Panc1 (cell line): Measurements from ENCODE around the gene CNTN4. TPM values are rescaled to one million over a fixed set of nuclear protein-coding genes. Genes with fewer than 3 reads are reported as not detected.

Source experiments
- ATAC-seq: fragments of 200-7000 bp; cut with Tn5 transposase; 2 replicates; pipeline ENCODE4 v1.9.1; 2020; ENCODE audit warnings: mild to moderate bottlenecking, moderate library complexity
- BruUV-seq: library from RNA; stranded (reverse); fragments of 400-500 nt; replicated peaks from 2 replicates; lab custom pipeline; 2021; lab: Mats Ljungman, UMichigan
- CTCF ChIA-PET: fragments of 300-600 bp; sonication (Branson Sonifier 250); formaldehyde crosslinking; loops from one replicate; lab custom pipeline; 2022; ENCODE audit warnings: antibody characterized with exemption; lab: Charles Lee
- POLR2A ChIA-PET: fragments of 300-600 bp; sonication (Branson Sonifier 250); formaldehyde crosslinking; loops from one replicate; lab custom pipeline; 2022; ENCODE audit warnings: antibody characterized with exemption; lab: Charles Lee
- DNase-seq: peaks from one replicate; pipeline ENCODE4 v3.0.0-alpha.2; 2010; ENCODE audit warnings: low read depth, low spot score
- H3K27ac ChIP-seq: 2 replicates; pipeline ENCODE4 v1.5.1; 2011; ENCODE audit warnings: mild to moderate bottlenecking, low read length, inconsistent platforms
- H3K27me3 ChIP-seq: fragments of 200-500 bp; sonication (Bioruptor generic); 2 replicates; pipeline ENCODE4 v1.6.0; 2014; ENCODE audit warnings: low read length, inconsistent platforms; ENCODE audit not compliant: control insufficient read depth, insufficient read depth
- H3K36me3 ChIP-seq: fragments of 200-500 bp; sonication (Bioruptor generic); 2 replicates; pipeline ENCODE4 v1.5.1; 2014; ENCODE audit warnings: inconsistent platforms, mild to moderate bottlenecking, low read length, moderate library complexity; ENCODE audit not compliant: control insufficient read depth, insufficient read depth
- H3K4me1 ChIP-seq: 2 replicates; pipeline ENCODE4 v1.5.1; 2011; ENCODE audit warnings: inconsistent platforms, mild to moderate bottlenecking, low read length, moderate library complexity; ENCODE audit not compliant: control insufficient read depth, insufficient read depth
- H3K4me3 ChIP-seq, 2 experiments: 2 replicates each; pipeline ENCODE4 v1.5.1; 2011 to 2012; ENCODE audit warnings: low read depth in 2 of 2, low read length in 2 of 2, mild to moderate bottlenecking in 2 of 2, inconsistent platforms in 1 of 2, moderate library complexity in 1 of 2
- H3K9me3 ChIP-seq: fragments of 200-500 bp; sonication (Bioruptor generic); 2 replicates; pipeline ENCODE4 v1.5.1; 2014; ENCODE audit warnings: low read depth, mild to moderate bottlenecking, inconsistent platforms, low read length, moderate library complexity; ENCODE audit not compliant: control insufficient read depth, insufficient read depth
- CTCF ChIP-seq: fragments of 450-650 bp; IDR thresholded peaks from 2 replicates; pipeline ENCODE4 v1.5.1; 2017; ENCODE audit warnings: mild to moderate bottlenecking
- POLR2AphosphoS5 ChIP-seq: IDR thresholded peaks from 2 replicates; pipeline ENCODE4 v1.6.1; 2012; ENCODE audit warnings: mild to moderate bottlenecking, low read depth, low read length, moderate library complexity
- REST ChIP-seq, 2 experiments: IDR thresholded peaks; 2 replicates each; pipeline ENCODE4 v1.6.1; 2011 to 2012; ENCODE audit warnings: low read depth in 2 of 2, control low read depth in 1 of 2, low read length in 1 of 2, mild to moderate bottlenecking in 1 of 2, moderate library complexity in 1 of 2; ENCODE audit not compliant: insufficient read depth in 1 of 2
- SIN3A ChIP-seq: IDR thresholded peaks from 2 replicates; pipeline ENCODE4 v1.6.1; 2012; ENCODE audit warnings: low read depth, mild to moderate bottlenecking, low read length, moderate library complexity, borderline replicate concordance; ENCODE audit not compliant: insufficient read depth
- TCF7L2 ChIP-seq: IDR thresholded peaks from 2 replicates; pipeline ENCODE4 v1.6.1; 2011; ENCODE audit warnings: mild to moderate bottlenecking, low read depth, low read length, inconsistent platforms
- in situ Hi-C: cut with HindIII; loops from 2 replicates; pipeline ENCODE4 v1.10.0; 2016; ENCODE audit warnings: low sequenced_read_pairs, low pct_unique_long_range_greater_than_20kb
- intact Hi-C: fragments of 100-400 bp; cut with micrococcal nuclease; formaldehyde crosslinking; loops from one replicate; pipeline ENCODE4 v1.10.0; 2022; ENCODE audit not compliant: unreplicated experiment
- total RNA-seq: library from RNA; stranded (reverse); gene quantifications from one replicate; pipeline ENCODE4 v1.2.1, GENCODE V29; 2021; ENCODE audit not compliant: unreplicated experiment

CNTN4 gene
- total RNA-seq, 1 experiment from 2014 or later, result not detected

GRCh38 chr3:2961576-2961975, 862.9 kb downstream of the CNTN4 start:
- intact Hi-C loops (no loop called here), in situ Hi-C loops (no loop called here)
- ATAC-seq (no peak), DNase-seq (no peak)
- no TSS peak for BruUV-seq
- H3K9me3 ChIP-seq, result no peaks in the 10 kb centered on the region
- H3K4me1 ChIP-seq, result no peaks in the 10 kb centered on the region
- no peak overlapping the region for H3K4me3 ChIP-seq
- no peak for TF ChIP-seq POLR2AphosphoS5
- TF ChIP-seq TCF7L2, result no peak
- TF ChIP-seq CTCF, result no peak
- no peak for TF ChIP-seq REST (IDR thresholded peaks at IDR 0.05; ENCODE audit: insufficient read depth in 1 of 2, low read depth in 2 of 2, low read length in 1 of 2)
- no peak for TF ChIP-seq SIN3A
- H3K27ac ChIP-seq, result no peak overlapping the region
- no peaks in the 10 kb centered on the region for H3K27me3 ChIP-seq
- POLR2A ChIA-PET, result no interaction called here
- no peaks in the 10 kb centered on the region for H3K36me3 ChIP-seq
- CTCF ChIA-PET, result no interaction called here

GRCh38 chr3:2967871-2968270, 869.2 kb downstream of the CNTN4 start:
- Histone ChIP-seq H3K4me3 (no peak overlapping the region), H3K27ac (no peak overlapping the region), H3K4me1 (no peaks in the 10 kb centered on the region), H3K36me3 (no peaks in the 10 kb centered on the region), H3K9me3 (no peaks in the 10 kb centered on the region), H3K27me3 (no peaks in the 10 kb centered on the region)
- intact Hi-C loops (no loop called here), in situ Hi-C loops (no loop called here)
- CTCF ChIA-PET, result no interaction called here
- no TSS peak for BruUV-seq
- TF ChIP-seq POLR2AphosphoS5, result no peak
- no peak for TF ChIP-seq REST (IDR thresholded peaks at IDR 0.05; ENCODE audit: insufficient read depth in 1 of 2, low read depth in 2 of 2, low read length in 1 of 2)
- TF ChIP-seq CTCF, result no peak
- TF ChIP-seq SIN3A, result no peak
- TF ChIP-seq TCF7L2, result no peak
- no peak for ATAC-seq
- POLR2A ChIA-PET, result no interaction called here
- no peak for DNase-seq
